HG03159 (cell line): ENCODE data around the gene NUP54.

Experiments used
- ATAC-seq: cut with Tn5 transposase; IDR thresholded peaks from one replicate; pipeline ENCODE4 v1.9.1; 2021; ENCODE audit warnings: mild to moderate bottlenecking, moderate library complexity; ENCODE audit not compliant: unreplicated experiment

The NUP54 gene

GRCh38 chr4:76147454-76148141 lies 599 bp downstream of the NUP54 start:
- peak; percentile 32 for ATAC-seq

GRCh38 chr4:76144546-76144945 lies 3.7 kb downstream of the NUP54 start:
- ATAC-seq, result no peak

DNA sequence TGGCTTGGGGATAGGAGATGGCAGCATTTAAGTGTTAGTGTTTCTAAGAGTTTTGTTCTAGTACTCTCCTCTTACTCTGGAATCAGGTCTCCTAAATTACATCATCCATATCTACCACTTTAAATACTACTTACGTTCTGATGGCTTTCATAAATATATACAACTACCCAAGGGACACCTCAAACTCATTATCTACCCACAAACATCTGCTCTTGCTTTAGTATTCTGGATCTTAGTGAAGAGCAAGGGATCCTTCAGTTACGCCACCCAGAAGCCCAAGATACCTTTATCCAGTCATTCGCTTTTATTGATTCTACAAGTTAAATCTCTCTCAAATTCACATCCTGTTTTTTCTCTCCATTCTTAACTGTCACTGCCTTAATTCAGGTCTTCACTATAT lies 7.0 kb downstream of the NUP54 start:
- no peak for ATAC-seq

DNA sequence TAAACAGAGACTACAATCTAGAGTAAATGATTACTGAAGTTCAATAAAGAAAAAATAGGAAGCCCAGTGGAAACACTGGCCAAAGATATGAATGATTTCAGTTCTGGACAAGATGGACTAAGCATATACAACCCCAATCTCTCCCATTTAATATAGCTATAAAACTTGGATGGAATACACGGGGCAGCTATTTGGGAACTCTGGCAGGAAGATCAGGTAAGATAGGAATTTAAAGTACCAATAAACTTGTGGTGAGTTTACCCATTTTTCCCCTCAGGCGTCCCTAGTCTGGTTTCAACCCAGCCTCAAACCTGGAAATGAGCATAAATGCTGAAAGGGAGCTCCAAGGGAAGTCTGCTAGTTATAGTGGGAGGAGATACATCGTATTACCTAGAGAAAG lies 20.4 kb downstream of the NUP54 start:
- ATAC-seq, result no peak

GRCh38 chr4:76125816-76126215 lies 22.4 kb downstream of the NUP54 start:
- no peak for ATAC-seq

GRCh38 chr4:76120199-76120598 lies 28.0 kb downstream of the NUP54 start:
- no peak for ATAC-seq

GRCh38 chr4:76117536-76117935 lies 30.7 kb downstream of the NUP54 start:
- no peak for ATAC-seq

DNA sequence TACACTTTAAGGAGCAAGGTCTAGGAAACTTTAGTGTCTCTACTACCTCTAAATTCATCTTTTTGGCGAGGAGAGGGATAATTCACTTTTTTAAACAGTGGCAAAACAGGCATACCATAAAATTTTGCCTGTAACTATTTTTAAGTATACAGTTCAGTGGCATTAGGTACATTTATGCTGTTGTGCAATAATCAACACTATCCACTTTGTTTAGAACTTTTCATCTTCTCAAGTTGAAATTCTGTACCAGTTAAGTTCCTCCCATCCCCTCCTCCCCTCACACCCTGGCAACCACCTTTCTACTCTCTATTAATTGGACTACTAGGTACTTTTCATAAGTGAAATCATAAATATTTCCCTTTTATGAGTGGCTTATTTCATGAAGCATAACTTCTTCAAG lies 31.4 kb downstream of the NUP54 start:
- ATAC-seq, result no peak

DNA sequence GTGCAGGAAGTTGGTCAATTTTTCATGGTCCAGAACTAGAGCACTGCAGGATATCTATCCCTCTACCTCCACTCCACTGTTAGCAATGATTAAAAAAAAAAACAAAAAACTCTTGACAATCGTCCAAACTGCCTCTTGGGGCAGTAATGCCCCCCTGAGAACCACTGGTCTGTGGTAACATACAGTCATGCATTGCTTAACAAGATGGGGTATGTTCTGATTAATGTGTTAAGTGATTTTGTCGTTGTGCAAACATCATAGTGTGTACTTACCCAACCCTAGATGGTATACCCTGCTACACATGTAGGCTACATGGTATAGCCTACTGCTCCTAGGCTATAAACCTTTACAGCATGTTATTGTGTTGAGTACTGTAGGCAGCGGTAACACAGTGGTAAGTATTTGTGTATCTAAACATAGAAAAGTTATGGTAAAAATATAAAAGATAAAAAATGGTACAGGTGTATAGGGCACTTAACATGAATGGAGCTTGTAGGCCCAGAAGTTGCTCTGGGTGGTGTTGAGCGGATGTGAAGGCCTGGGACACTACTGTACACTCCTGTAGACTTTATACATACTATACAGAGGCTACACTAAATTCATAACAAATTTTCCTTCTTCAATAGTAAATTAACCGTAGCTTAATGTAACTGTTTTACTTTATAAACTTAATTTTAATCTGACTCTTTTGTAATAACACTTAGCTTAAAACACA lies 39.6 kb downstream of the NUP54 start:
- no peak for ATAC-seq

DNA sequence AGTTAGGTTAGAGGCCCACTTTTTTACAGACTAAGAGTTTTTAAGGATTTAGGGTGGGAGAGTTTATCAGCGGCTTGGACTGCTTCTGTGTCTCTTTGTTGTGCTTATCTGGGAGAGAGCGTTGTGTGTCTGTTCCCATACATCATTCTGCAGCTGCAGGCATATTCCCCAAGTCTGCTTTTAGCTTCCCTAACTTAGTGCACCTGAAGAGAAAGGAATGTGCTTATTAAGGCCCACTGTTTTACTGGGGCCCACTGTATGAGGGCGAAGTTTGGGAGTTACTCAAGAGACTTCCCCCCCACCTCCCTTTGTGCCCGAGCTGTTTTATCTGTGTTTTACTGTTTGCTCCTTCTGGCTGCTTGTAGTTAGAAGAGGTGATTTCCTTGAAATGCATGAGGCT lies 41.8 kb downstream of the NUP54 start:
- no peak for ATAC-seq

- no peak for ATAC-seq
These were observed 42.5 kb downstream of the NUP54 start for GRCh38 chr4:76105652-76106051.

DNA sequence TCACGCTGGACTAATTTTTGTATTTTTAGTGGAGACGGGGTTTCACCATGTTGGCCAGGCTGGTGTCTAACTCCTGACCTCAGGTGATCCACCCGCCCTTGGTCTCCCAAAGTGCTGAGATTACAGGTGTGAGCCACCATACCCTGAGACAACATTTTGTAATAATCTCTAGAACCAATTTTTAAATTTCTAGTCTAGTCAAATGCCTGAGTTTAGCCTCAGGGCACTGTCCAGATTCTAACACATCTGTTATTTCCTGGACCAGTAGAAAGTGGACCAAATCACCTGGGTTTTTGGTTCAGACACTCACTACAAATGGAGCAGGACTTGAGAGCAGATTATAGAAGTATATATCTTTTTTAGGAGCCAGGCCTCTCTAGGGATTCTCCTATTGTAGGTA lies 52.1 kb downstream of the NUP54 start:
- no peak for ATAC-seq

DNA sequence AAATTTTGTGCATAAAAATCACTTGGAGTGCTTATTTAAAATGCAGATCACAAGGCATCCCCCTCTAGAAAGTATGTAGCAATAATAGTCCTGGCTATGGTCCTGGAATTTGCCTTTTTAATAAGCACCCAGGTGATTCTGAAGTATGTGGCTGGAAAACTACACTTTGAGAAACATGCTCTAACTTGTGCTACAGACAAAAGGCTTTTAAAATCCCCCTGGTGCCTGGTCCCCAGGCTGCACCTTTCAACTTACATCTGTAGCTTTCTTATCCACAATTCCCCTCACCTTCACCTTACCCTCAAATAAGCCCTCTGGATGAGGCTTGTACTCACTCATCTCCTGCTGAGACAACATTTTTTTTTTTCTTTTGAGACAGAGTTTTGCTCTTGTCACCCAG lies 52.6 kb downstream of the NUP54 start:
- no peak for ATAC-seq

GRCh38 chr4:76091052-76091451 lies 57.1 kb downstream of the NUP54 start:
- ATAC-seq, result no peak

GRCh38 chr4:76090241-76090691 lies 57.9 kb downstream of the NUP54 start:
- ATAC-seq, result peak; percentile 86

DNA sequence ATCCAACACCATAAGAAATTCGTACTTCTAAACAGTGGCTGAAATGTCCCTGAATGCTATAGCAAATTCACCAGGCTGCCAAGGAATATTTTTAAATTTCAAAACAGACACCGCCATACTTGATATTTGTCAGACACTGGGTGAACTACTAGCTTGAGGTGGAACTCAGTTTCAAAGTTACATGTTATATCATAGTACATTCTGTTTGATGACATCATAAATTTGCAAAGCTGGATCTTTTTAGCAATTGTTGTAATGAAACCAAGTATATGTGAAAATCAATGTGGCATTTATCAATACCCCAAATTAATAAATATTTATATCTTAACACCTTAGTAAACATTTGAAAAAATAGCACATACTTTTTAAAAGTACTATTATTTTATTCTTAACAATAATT lies 59.5 kb downstream of the NUP54 start:
- no peak for ATAC-seq

GRCh38 chr4:76087007-76087769 lies 61.0 kb downstream of the NUP54 start:
- ATAC-seq, result no peak

DNA sequence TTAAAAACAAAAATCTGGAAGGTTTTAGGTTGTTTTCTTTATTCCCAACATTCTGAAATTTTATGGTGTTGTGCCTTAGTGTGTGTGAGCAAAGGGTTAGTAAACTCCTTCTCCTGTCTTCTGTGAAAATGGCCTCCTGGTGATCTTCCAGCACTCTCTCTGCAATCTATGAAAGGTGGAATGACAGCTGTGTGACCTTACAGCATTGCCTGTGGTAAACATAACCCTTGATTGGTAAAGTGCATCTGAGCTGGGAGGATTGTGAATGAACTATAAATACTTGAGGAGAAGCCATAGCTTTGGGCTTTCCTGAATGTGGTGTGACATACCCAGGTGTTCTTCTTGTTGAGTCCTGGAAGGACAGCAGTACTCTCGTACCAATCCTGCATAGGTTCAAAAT lies 63.7 kb downstream of the NUP54 start:
- no peak for ATAC-seq

DNA sequence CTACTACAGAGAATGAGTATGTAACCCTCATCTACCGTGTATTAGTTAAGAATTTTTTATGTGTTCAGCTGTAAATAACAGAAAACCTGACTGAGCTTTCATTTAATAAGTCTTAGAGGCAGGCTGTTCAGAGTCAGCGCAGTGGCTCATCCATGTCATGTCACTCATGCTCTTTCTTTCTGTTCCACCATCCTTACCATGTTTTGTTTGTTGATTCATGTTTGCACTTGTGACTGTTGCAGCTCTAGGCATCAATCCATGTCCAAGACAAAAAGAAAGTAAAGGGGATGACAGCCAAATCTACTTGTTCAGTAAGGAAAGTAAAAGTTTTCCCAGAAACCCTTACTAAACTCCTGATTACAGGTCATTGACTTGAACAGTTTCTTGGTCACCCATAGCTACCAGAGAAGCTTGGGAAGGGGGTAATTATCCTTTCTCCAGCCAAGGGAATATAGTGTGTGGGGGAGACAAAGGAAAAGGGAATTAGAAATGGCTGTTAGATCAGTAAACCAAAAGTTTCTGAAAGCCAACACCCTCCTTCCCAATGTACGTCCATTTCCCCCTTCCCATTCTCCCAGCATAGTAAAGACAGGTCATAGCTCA lies 64.7 kb downstream of the NUP54 start:
- no peak for ATAC-seq

GRCh38 chr4:76078033-76078613 lies 70.1 kb downstream of the NUP54 start:
- no peak for ATAC-seq

- ATAC-seq, result no peak
These were observed 73.1 kb downstream of the NUP54 start for GRCh38 chr4:76074993-76075600.
